Putamen (tissue), 1 donor: ENCODE measurements around the gene KRTAP17-1.
"Not testable (repeated sequence)": the region's sequence is repeated elsewhere in the genome, so short reads cannot be mapped to it uniquely, and the experiment has no call there.

Source experiments
- DNase-seq: peaks from one replicate; pipeline ENCODE4 v3.0.0-alpha.2; 2016; ENCODE audit warnings: low spot score

Gene KRTAP17-1

GRCh38 chr17:41302981-41303380 lies 12.5 kb downstream of the KRTAP17-1 start:
- DNase-seq = no peak

DNA sequence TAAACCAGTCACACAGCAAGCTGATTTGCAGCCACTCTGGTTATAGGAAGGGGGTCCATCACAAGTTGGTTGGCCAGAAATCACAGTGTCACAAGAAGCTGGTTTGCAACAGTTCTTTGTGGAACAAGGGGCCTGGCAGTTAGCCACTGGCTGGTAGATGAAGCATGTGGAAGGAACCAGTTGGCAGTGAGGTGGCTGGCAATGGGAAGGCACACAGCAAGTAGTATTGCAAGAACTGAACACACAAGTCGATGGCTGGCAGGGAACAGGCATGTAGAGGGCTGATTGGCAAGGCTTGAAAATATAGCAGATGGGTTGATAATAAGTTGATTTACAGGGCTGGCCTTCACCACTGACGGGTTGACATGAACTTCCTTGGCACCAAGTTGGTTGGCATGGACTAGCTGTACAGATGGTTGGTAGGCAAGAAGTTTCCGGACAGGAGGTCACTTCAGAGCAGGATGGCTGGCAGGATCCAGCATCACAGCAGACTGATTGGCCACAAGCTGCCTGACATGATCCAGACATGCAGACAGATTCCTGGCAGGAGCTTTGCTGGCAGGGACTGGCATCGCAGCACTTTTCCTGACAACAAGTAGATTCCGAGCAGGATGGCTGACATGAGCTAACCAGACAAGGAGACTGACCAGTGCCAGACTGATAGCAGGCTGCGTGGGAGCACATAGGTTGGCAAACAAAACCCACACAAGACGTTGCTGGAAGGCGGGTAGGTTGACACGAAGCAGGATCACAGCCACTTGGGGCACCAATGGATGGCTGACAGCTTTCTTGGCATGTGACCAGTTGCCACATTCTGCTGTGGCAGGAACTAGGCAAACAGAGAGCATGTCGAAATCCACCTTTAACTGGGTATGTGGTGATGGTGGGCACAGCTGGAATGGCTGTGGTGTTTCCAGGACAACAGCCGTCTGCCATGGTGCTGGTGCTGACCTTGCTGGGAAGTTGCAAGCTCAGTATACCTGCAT lies 13.3 kb downstream of the KRTAP17-1 start, which contains the start of gene KRTAP29-1:
TSS of gene KRTAP29-1 (minus strand) at position 936 of the 986 bp plus-strand sequence. CDS start at position 936, 0 bp downstream.
- DNase-seq = no peak

- no peak for DNase-seq
Measured at GRCh38 chr17:41301204-41301790, 14.2 kb downstream of the KRTAP17-1 start.

DNA sequence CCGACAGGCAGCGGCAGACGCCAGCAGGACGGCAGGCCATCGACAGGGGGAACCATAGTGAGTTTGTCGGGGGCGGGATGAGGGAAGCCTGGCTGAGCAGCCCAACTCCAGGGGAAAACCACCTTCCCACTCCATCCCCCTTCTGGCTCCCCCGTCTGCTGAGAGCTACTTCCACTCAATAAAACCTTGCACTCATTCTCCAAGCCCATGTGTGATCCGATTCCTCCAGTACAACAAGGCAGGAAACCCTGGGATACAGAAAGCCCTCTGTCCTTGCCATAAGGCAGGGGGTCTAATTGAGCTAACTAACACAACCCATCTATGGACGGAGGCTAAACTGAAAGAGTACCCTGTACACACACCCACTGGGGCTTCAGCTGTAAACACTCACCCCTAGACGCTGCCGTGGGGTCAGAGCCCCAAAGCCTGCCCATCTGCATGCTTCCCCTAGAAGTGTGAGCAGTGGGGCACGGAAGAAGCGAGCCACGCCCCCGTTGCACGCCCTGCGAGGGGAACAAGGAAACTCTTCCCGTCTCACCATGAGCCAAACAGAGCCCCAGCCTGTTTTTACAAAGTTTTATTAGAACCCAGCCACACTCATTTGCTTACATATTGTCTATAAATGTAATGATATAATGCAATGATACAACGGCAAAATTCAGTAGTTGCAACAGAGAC lies 16.9 kb downstream of the KRTAP17-1 start:
- DNase-seq = no peak

DNA sequence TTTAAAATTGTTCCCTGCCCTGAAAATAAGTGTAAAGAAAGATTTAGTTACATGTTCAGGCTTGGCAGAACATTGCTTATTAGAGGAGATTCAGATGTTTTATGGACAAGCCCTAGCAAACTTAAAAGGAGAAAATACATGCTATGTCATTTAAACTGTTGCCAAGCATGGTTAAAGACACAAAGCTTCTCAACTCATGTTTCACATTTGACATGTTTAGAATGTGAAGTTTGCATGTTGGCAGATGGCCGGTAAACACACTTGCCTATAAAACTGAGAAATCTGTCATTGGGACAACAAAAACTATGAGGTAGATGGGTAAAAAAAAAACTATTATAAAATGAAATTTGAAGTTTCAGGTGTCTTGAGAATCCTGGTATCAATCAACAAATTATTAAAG lies 18.7 kb downstream of the KRTAP17-1 start:
- DNase-seq = no peak

DNA sequence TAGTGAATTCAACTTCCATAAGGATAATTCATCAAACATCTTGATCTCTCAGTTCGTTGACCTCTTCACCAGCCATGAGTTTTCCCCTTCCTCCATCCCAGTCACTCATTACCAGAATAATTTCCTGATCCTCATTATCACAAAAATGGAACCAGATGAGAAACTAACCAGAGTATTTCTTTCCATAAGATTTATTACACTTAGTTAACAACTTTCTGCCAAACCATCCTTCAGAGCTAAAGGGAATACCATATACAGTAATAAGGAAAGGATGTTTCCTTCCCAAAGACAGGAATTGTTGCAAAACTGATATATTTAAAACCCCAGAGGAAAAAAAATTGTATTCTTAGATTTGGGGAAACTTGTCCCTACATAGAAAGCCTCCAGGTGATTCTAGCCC lies 21.5 kb downstream of the KRTAP17-1 start:
- DNase-seq = no peak

DNA sequence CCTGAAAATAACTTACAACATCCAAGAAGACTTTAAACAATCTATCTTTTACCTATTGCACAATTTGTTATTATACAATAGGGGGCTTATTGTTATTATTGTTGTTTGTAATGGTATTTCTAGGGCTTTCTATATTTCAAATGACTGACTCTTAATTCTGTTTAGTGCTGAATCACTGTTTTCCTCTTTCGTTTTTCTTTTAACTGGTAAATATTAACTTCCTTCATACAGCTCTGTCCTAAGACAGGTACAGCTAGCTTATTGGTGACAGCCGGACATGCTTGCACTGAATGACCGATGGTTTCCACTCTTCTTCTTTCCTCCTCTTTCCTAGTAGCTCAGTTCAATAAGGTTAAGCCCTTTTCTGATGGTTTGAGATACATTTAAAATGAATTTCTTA lies 28.5 kb downstream of the KRTAP17-1 start:
- no peak for DNase-seq

GRCh38 chr17:41284546-41284945 lies 31.0 kb downstream of the KRTAP17-1 start:
- DNase-seq = no peak

DNA sequence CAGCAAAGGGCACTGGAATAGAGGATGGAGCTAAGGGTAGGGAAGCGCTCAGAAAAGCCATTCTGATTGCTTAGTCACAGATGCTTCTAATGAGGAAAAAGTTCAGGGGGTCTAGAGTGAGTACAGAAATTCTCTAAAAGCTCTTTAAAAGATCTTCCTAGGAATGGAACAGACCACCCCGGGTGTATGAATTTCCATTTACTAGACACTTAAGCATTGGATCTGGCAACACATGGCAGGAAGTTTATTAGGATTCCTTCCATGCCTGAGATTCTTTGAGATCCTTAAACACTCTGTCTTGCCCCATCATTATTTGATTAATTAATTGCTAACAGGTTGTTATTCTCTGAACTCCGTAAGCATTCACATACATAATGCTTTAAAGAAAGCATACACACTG lies 31.5 kb downstream of the KRTAP17-1 start:
- DNase-seq = no peak

DNA sequence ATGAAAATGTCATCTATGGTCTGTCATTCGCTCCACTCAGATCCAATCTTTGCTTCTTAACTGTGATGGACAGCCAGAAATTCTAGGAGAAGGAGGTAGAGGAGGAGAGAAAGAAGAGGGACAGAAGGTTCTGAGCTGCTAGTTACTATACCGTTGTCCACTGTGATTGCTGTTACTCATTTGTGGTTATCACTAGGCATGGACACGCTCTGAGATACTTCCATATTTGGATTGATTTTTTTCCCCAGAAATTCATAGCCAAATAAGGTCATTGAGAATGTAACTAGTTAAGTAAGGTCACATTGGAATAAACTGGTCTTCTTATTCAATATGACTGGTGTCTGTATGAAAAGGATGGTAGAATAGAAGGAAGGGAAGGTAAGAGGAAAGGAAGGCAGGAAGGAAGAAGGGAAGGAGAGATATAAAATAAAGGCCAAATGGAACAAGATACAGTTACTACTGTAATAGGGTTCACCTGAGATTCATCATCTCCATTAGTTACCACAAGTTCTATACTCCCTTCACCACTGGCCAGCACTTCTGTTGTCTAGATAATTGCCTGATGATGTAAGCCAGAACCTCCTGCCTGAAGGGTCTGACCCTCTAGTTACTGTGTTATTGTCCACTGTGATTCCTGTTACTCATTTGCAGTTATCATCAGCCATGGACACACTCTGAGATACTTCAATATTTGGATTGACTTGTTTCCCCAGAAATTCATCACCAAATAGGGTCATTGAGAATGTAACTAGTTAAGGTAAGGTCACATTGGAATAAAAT lies 37.1 kb downstream of the KRTAP17-1 start:
- DNase-seq = no peak

DNA sequence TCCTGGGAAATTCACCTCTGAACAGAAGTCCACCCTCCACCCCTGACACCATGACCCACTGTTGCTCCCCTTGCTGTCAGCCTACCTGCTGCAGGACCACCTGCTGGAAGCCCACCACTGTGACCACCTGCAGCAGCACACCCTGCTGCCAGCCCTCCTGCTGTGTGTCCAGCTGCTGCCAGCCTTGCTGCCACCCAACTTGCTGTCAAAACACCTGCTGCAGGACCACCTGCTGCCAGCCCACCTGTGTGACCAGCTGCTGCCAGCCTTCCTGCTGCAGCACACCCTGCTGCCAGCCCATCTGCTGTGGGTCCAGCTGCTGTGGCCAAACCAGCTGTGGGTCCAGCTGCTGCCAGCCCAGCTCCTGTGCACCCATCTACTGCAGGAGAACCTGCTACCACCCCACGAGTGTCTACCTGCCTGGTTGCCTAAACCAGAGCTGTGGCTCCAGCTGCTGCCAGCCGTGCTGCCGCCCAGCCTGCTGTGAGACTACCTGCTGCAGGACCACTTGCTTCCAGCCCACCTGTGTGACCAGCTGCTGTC lies 39.8 kb downstream of the KRTAP17-1 start, which contains the start of gene KRTAP9-7:
TSS of gene KRTAP9-7 (plus strand) at position 51 of the 543 bp plus-strand sequence. CDS start at position 51, 0 bp downstream.
- DNase-seq = not testable (repeated sequence)

- no peak for DNase-seq
Measured at GRCh38 chr17:41271858-41272257, 43.7 kb downstream of the KRTAP17-1 start.

DNA sequence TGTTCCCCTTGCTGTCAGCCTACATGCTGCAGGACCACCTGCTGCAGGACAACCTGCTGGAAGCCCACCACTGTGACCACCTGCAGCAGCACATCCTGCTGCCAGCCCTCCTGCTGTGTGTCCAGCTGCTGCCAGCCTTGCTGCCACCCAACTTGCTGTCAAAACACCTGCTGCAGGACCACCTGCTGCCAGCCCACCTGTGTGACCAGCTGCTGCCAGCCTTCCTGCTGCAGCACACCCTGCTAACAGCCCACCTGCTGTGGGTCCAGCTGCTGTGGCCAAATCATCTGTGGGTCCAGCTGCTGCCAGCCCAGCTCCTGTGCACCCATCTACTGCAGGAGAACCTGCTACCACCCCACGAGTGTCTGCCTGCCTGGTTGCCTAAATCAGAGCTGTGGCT lies 44.2 kb downstream of the KRTAP17-1 start:
- not testable (repeated sequence) for DNase-seq

DNA sequence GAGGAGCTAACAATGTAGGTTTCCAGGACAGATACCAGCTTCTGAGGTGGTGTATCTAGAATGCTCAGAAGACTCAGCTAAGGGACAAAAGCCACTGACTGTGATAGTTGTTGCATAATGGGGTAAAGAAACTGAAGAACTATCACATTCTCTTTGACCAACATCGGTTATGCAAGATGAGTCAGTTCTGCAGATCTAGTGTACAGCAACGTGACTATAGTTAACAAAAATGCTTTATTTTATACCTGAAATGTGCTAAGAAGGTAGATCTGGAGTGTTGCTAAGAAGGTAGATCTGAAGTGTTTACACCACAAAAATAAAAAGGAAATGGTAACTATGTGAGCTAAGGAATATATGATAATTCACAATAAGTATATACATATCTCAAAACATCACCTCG lies 47.8 kb downstream of the KRTAP17-1 start:
- no peak for DNase-seq

GRCh38 chr17:41265078-41265477 lies 50.4 kb downstream of the KRTAP17-1 start, which contains the start of gene KRTAP9-6:
Gene KRTAP9-6, plus strand, starts transcription at chr17:41265378. Its CDS starts 0 bp downstream, at chr17:41265378.
- DNase-seq = no peak
